Stimulated activated CD4-positive, alpha-beta T cell treated with anti-CD3 and anti-CD28 coated beads, Interleukin-4, amount 100 ng/mL, for 24 hours (primary cell): Measurements from ENCODE around the gene MYH7.

Experiments
- DNase-seq: peaks from one replicate; pipeline ENCODE4 v3.0.0-alpha.2; 2020

The MYH7 gene

GRCh38 chr14:23447361-23448350 is 12.2 kb upstream of the MYH7 start:
- DNase-seq = no peak

- no peak for DNase-seq
Measured at GRCh38 chr14:23446291-23446851, 10.9 kb upstream of the MYH7 start.

- no peak for DNase-seq
Measured at GRCh38 chr14:23445773-23446172, 10.3 kb upstream of the MYH7 start.

DNA sequence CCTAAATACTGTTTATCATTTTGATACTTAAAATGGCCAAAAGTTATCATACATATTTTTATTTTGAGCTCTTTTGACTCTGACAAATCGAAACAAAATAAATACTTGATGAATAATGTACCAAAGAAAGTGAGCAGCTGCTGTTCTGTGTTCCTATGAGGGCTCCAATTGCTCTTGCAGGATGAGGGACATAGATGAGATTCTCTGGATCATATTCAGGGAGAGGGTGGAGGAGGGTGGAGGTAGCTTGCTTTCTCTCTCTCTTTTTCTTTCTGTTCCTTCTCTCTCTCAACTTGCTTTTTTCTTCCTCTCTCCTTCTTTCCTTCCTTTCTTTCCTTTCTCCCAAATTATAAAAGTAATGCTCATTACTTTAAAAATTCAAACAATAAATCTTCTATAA is 8.9 kb upstream of the MYH7 start:
- no peak for DNase-seq

- DNase-seq = no peak
Measured at GRCh38 chr14:23443881-23444280, 8.4 kb upstream of the MYH7 start.

- no peak for DNase-seq
Measured at GRCh38 chr14:23443411-23443812, 8.0 kb upstream of the MYH7 start.

DNA sequence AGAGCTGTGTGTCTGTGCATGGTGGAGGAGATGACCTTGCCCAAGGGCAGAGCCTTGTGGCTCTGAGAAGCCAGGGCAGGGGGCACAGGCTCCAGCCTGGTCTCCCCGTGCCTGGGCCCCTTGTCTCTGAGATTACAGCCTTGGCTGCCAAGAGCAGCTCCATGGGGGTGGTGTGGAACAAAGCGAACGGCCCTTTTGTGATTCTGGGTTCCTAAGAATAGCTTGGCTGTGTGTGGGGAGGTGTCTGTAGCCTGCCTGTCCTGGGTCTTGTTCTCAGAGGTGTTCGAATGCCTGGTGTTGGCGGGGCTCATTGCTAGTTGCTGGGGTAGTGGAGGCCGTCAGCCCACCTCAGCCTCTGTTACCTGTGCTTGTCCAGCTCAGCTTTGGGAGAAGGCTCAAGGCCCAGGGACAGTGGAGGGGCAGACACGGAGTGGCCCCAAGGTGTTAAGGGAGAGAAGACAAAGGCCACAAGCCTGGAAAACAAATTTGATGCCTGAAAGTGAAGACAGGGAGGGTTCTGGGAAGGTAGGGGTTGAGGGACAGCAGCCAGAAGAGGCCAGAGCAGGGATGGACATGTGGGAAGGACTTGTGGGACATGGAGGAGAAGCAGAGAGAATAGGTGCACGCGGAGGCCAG is 7.4 kb upstream of the MYH7 start:
- DNase-seq = no peak

DNA sequence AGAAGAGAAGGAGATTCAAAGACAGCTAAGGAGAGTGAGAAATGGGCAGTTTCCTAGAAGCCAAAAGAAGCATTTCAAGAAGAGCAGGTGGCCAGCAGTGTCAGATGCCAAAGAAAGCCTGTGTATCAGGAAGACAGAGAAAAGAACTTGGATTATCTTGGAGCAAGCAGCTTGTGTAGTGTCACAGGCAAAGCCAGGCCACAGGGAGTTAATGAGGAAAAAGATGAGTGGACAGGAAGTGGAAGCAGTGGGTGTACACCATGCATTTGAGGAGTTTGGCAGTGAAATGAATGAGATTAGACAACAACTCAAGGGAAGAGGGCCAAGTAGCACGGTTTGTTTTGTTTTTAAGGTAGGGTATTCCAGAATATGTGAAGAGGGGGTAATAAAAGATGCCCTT is 5.6 kb upstream of the MYH7 start:
- no peak for DNase-seq

DNA sequence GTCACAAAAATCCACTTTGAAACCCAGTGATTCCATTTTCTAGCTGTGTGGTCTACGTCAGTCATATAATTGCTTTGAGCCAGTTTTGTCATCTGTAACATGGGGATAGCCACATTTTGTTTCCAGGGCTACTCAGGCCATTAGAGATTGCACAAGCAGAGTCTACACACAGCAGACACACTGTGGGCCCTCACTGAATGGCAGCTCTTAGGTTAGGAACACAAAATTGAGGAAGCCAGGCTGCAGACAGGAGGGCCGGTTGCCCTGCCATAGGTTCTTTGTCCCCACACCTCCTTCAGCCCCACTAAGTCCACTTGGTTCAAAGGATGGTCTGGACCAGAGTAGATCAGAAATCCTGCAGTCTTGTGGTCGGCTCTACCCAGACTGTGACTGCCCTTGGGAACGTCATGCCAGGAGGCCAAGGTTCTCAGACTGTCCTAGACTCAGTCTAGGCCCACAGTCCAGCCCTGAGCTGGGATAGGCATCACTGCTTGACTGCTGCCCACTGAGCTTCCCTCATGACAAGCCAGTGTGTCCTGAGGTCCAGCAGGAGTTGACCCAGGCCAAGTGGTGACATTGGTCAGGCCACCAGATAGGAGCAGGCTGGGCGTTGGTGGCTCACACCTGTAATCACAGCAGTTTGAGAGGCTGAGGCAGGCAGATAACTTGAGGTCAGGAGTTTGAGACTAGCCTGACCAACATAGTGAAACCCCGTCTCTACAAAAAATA is 3.8 kb upstream of the MYH7 start:
- no peak for DNase-seq

- no peak for DNase-seq
Measured at GRCh38 chr14:23438101-23438971, 2.9 kb upstream of the MYH7 start.

DNA sequence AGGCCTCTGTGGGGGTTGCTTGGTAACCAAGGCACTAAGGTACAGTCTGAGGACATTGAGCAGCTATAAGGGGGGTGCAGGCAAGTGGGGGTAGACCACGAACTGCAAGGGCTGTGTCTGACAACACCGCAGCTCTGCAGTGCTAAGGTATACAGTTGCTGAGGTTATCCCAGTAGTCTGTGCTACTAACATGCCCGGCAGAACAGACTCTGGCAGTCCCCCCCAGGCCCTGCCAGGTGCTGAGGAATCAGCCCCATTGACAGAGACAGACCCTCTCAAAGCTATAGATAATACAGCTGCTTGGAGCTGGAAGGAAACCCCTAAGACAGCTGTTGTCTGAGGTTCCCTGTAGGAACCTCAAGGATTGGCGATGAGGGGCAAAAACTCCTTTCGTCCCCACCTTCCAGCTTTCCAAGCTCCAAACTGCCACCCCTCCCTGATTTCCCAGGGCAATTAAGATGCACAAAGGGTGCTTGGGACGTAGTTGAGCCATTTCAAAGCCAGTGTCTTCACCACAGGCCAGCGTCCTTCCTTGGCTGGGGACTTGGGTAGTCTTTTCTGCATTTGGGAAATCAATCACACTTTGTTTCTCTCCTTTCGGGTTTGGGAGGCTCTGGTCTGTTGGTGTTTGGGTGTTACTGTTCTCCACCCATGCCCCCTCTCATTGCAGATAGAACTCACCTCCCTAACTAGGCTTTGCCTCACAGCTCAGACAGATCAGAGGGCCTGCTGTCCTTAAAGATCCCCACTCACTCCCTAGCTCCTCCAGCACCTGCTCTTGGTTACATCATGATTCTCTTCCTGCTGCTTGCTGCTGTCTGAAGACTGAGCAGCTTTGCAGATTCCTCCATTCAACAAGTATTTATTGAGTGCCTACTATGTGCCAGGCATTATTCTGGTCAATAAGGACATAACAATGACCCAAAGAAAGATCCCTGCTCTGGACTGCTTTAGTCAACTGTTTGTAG is 2.0 kb upstream of the MYH7 start:
- no peak for DNase-seq

- no peak for DNase-seq
Measured at GRCh38 chr14:23436327-23437132, 1.1 kb upstream of the MYH7 start.

- no peak for DNase-seq
Measured at GRCh38 chr14:23434488-23435222, 805 bp downstream of the MYH7 start.

DNA sequence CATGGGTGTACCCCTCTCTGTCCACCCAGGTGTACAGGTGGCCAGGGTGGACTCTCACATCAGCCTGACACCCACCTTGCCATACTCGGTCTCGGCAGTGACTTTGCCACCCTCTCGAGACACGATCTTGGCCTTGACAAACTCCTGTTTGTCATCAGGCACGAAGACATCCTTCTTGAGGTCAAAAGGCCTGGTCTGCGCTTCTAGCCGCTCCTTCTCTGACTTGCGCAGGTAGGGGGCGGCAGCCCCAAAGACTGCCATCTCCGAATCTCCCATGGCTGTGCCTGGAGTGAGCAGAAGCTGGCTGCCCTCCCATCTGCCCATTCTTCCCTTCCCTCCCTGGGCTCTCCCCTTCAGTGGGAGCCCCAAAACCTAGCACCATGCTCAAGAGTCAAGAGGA is 2.0 kb downstream of the MYH7 start:
- no peak for DNase-seq

- DNase-seq = no peak
Measured at GRCh38 chr14:23432946-23433345, 2.5 kb downstream of the MYH7 start.

GRCh38 chr14:23432102-23432925 is 3.1 kb downstream of the MYH7 start:
- DNase-seq = no peak

- no peak for DNase-seq
Measured at GRCh38 chr14:23431486-23431885, 4.0 kb downstream of the MYH7 start.

DNA sequence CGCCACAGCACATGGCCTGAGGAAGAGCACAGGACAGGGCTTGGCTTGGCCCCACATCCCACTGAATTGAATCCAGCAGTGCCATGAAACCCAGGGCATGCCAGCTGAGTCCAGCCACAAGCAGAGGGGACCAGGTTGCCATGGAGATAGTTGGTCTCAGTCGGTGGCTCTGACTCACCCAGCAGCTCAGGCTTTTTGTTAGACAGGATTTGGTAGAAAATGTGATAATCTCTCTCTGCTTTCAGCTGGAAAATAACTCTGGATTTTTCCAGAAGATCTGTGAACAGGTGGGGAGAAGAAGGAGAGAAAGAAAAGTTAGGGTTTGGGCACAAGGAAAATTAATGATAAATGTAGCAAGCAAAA is 4.8 kb downstream of the MYH7 start:
- DNase-seq = no peak
